GM12875 (cell line): Measurements from ENCODE around the gene PLA2G2D.

ENCODE experiments used
- H3K4me3 ChIP-seq: one replicate; pipeline ENCODE4 v1.5.1; 2011; ENCODE audit warnings: low read depth, low read length, control low read depth
- TF ChIP-seq, protein P1 (sequence below): IDR thresholded peaks from 2 replicates; pipeline ENCODE4 v1.5.1; 2011; ENCODE audit warnings: low read depth, mild to moderate bottlenecking, control low read depth, inconsistent platforms, low read length, moderate library complexity, borderline replicate concordance; ENCODE audit not compliant: insufficient read depth

Gene PLA2G2D

GRCh38 chr1:20074055-20074724, 45.1 kb downstream of the PLA2G2D start:
- H3K4me3 ChIP-seq: no peak overlapping the region
- TF ChIP-seq, protein P1, sequence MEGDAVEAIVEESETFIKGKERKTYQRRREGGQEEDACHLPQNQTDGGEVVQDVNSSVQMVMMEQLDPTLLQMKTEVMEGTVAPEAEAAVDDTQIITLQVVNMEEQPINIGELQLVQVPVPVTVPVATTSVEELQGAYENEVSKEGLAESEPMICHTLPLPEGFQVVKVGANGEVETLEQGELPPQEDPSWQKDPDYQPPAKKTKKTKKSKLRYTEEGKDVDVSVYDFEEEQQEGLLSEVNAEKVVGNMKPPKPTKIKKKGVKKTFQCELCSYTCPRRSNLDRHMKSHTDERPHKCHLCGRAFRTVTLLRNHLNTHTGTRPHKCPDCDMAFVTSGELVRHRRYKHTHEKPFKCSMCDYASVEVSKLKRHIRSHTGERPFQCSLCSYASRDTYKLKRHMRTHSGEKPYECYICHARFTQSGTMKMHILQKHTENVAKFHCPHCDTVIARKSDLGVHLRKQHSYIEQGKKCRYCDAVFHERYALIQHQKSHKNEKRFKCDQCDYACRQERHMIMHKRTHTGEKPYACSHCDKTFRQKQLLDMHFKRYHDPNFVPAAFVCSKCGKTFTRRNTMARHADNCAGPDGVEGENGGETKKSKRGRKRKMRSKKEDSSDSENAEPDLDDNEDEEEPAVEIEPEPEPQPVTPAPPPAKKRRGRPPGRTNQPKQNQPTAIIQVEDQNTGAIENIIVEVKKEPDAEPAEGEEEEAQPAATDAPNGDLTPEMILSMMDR: no peak

- H3K4me3 ChIP-seq: no peak overlapping the region
- TF ChIP-seq, protein P1: no peak
These were observed 46.1 kb downstream of the PLA2G2D start for GRCh38 chr1:20073256-20073655.

DNA sequence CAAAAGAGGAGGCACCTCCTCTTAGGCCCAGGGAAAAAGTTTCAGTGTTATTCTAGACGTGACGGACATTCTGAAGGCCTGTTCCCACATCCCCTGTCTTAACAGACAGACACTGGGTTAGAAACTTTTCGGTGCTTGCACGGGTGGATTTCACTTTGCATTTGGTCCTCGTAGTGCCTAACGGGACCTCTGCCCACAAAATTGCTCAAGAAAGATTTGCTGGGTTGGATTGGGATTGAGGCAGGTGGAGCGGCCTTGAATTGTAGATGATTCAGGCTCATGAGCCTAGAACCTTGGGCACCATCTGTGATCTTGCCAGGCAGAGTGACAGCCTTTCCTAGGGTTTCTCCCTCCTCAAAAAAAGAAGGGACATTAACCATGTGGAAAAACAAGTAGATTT, 46.6 kb downstream of the PLA2G2D start:
- TF ChIP-seq, protein P1: no peak

GRCh38 chr1:20071416-20071815, 47.9 kb downstream of the PLA2G2D start:
- no peak overlapping the region for H3K4me3 ChIP-seq
- TF ChIP-seq, protein P1: no peak

More for the DNA sequence above, 46.6 kb downstream of the PLA2G2D start:
- H3K4me3 ChIP-seq: no peak overlapping the region

- TF ChIP-seq, protein P1: no peak
- H3K4me3 ChIP-seq: no peak overlapping the region
These were observed 49.0 kb downstream of the PLA2G2D start for GRCh38 chr1:20070357-20070756.

GRCh38 chr1:20069874-20070273, 49.5 kb downstream of the PLA2G2D start, which contains the start of gene PLA2G5:
Gene PLA2G5 (plus strand): TSS chr1:20070194. CDS start chr1:20084831, 14,637 bp downstream.
- H3K4me3 ChIP-seq: no peak within 1 kb of the TSS
- TF ChIP-seq, protein P1: no peak

GRCh38 chr1:20068722-20069121, 50.6 kb downstream of the PLA2G2D start:
- TF ChIP-seq, protein P1: no peak
- no peak overlapping the region for H3K4me3 ChIP-seq
